Gastrocnemius medialis (tissue), 4 donors: Measurements from ENCODE around the gene SMURF2. TPM values are rescaled to one million over a fixed set of nuclear protein-coding genes. Genes with fewer than 3 reads are reported as not detected.

Experiments
- microRNA-seq, 2 donors: library from miRNA; unstranded; fragments of <30 nt; microRNA quantifications; one replicate each; pipeline ENCODE4, GENCODE V29; 2016; ENCODE audit warnings: borderline replicate concordance in 2 of 2
- total RNA-seq, 4 donors: library from RNA; depleted of rRNA; stranded (reverse); fragments of >200 nt; gene quantifications; one replicate each; pipeline versions ENCODE4 v1.1.0 to v1.2.3, GENCODE V29; 2016

Gene SMURF2
- total RNA-seq, 4 donors from 2014 or later: 8.9 to 15.3 (median 11.4) TPM

Small RNA genes within 50 kb of the gene (microRNA-seq; reads per million reads assigned to microRNA genes)
- gene MIR3064 (2.4 to 2.6 reads per million in 2 donors), gene MIR5047 (0 reads per million in 2 donors)

Other genes with a start within 250 kb of the SMURF2 start
- 1 to 10 TPM in 2 of 4 donors, under 1 TPM in 1, not detected in 1; 0.76 to 3.3 (median 2.2) TPM for gene MILR1, start 213.2 kb downstream of the SMURF2 start, total RNA-seq
- 1 to 10 TPM; 1.4 to 5.6 (median 2.6) TPM for gene POLG2, start 165.3 kb downstream of the SMURF2 start, total RNA-seq
- 100 to 1,000 TPM; 450 to 771 (median 541) TPM for gene DDX5, start 156.0 kb downstream of the SMURF2 start, total RNA-seq
- 10 to 100 TPM in 3 of 4 donors, 1 to 10 TPM in 1; 6.5 to 18.8 (median 17.7) TPM for gene CEP95, start 155.3 kb downstream of the SMURF2 start, total RNA-seq